ENCODE data around the gene ASTE1.
A peak's percentile ranks its signal among the peaks of the same experiment; 100 is the strongest.
"Not testable (repeated sequence)": the region's sequence is repeated elsewhere in the genome, so short reads cannot be mapped to it uniquely, and the experiment has no call there.

ASTE1 gene, protein sequence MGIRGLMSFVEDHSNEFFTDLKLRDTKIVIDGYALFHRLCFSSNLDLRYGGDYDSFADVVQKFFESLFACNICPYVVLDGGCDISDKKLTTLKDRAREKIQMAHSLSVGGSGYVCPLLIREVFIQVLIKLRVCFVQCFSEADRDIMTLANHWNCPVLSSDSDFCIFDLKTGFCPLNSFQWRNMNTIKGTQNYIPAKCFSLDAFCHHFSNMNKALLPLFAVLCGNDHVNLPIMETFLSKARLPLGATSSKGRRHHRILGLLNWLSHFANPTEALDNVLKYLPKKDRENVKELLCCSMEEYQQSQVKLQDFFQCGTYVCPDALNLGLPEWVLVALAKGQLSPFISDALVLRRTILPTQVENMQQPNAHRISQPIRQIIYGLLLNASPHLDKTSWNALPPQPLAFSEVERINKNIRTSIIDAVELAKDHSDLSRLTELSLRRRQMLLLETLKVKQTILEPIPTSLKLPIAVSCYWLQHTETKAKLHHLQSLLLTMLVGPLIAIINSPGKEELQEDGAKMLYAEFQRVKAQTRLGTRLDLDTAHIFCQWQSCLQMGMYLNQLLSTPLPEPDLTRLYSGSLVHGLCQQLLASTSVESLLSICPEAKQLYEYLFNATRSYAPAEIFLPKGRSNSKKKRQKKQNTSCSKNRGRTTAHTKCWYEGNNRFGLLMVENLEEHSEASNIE

GRCh38 chr3:131026321-131027151, at the start of gene ASTE1, which contains the start of gene NEK11:
Gene ASTE1 (minus strand): TSS chr3:131026825. CDS start chr3:131025306, 1,519 bp downstream.
Gene NEK11 (plus strand): TSS chr3:131026877. CDS start chr3:131029709, 2,832 bp downstream.
- DNase-seq (ENCODE audit: low read depth in 2 of 2) = peak; percentile 85 to 86

DNA sequence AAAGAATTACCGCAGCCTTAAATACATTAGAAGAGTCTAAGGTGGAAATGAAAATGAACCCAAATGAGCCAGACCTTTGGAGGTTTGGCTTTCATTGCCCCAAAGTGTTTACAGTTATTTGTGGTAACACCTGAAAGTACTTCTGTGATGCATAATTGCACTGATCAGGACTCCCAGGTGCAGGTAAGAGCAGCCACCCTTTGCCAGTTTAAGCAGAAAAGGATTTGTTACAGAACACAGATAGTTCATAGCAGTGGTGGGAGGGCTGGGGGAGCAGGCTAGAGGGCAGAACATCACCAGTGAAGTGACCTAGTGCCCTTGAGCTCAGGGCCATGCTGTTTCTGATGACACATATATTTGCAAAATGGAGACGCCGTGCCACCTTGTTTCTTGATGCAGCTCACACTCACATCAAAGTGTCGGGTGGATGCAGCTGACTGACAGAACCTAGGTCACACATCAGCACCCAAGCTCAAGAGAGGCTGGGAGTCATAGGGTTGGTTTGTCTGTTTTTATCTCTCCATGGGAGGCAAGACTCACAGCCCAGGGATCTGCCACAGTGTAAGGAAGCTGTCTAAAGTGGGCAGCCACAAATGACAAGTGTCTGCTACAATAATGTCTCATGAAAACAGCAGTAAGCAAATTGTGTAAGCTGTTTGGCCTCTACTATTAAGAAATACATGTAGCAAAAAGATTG, 49.2 kb upstream of the ASTE1 start:
- DNase-seq (ENCODE audit: low read depth in 2 of 2) = no peak

DNA sequence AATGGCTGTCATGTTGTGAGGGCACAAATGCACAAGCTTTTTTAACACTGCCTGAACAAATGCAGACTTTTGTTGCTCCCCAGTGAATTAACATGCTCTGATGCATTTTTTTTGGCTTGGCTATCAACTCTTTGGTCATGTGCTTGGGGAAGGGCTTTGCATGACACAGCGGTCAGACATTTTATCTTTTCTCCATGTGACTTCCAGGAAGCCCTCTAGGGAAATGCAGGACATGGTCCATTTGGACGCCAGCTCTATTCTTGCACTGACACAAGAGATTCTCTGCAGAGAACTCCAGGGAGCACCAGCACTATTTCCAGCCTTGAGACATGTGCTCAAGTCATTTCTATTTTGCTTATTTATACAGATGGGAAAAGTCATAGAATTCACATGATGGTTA, 46.2 kb upstream of the ASTE1 start:
- DNase-seq (ENCODE audit: low read depth in 2 of 2) = no peak

DNA sequence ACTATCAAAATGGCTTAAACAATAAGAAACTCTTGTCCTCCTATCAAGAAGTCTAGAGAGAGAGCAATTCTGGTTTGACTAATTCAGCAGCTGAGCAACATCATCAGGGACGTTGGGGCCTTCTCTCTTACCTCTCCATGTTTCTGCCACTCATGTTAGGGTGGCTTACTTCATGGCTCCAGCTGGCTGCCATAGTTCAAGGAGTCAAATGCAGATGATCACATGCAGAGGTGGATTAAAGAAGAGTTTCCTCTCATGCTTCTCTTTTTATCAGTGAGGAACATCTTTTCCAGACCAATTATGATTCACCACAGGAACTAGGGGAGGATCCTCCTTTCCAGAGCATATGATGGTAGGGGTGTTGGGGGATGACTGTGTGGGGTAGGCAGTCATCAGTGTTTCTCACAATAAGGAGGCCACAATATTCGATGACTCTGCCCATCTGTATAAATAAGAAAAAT, 45.5 kb upstream of the ASTE1 start:
- DNase-seq (ENCODE audit: low read depth in 2 of 2) = no peak

DNA sequence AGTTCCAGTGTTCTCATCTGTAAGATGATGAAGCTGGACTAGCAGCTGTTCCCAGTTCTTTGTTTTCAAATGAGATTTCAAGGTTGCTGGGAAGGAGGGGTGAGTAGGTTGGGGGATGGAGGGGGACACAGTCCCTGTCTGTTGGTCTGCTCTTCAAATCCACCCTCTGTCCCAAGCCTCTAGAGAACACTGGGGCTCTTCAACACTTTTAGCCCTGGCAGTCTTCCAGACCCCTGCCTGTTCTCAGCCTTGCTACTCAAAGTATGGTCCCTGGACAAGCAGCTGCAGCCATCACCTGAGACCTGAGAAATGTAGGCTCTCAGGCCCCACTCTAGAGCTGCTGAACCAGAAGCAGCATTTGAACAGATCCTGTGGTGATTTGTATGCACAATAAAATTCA, 41.4 kb upstream of the ASTE1 start:
- no peak for DNase-seq (ENCODE audit: low read depth in 2 of 2)

- DNase-seq (ENCODE audit: low read depth in 2 of 2) = no peak
Measured at GRCh38 chr3:131053043-131053859, 26.6 kb upstream of the ASTE1 start.

DNA sequence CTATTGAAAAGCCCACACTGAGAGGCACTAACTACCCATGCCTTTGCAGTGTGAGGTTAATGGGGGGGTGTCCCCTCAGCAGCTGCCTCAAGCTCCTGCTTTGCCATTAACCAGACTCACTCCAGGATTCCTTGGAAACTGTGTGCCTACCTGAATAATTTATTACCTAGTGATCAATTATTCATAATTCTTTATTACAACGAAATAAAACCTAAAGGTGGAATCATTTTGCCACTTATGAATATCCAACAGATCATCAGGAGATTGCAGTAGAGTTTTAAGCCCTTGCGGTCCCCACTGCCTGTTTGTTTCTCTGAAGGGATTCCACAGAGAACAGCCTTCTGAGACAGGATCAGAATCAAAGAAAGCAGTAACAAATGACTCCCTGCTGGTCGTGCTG, 23.4 kb upstream of the ASTE1 start:
- DNase-seq (ENCODE audit: low read depth in 2 of 2) = no peak

- no peak for DNase-seq (ENCODE audit: low read depth in 2 of 2)
Measured at GRCh38 chr3:131048030-131048429, 21.4 kb upstream of the ASTE1 start.

DNA sequence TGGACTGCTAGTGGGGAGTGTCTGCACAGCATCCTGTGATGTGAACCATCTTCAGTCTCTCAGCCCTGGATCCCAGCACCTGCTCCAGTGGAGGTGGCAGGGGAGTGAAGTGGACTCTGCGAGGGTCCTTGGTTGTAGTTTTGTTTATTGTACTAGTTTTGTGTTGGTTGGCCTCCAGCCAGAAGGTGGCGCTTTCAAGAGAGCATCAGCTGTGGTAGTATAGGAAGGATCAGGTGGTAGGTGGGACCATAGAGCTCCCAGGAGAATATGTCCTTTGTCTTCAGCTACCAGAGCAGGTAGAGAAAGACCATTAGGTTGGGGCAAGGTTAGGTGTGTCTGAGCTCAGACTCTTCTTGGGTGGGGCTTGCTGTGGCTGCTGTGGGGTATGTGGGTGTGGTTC, 21.0 kb upstream of the ASTE1 start:
- DNase-seq (ENCODE audit: low read depth in 2 of 2) = no peak

DNA sequence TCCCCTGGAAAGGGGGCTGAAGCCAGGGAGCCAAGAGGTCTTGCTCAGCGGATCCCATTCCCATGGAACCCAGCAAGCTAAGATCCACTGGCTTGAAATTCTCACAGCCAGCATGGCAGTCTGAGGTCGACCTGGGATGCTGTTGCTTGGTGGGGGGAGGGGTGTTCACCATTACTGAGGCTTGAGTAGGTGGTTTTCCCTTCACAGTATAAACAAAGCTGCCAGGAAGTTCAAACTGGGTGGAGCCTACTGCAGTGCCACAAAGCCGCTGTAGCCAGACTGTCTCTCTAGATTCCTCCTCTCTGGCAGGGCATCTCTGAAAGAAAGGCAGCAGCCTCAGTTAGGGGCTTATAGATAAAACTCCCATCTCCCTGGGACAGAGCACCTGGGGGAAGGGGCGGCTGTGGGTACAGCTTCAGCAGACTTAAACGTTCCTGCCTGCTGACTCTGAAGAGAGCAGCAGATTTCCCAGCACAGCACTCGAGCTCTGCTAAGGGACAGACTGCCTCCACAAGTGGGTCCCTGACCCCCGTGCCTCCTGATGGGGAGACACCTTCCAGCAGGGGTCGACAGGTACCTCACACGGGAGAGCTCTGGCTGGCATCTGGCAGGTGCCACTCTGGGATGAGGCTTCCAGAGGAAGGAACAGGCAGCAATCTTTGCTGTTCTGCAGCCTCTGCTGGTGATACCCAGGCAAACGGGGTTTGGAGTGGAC, 15.8 kb upstream of the ASTE1 start:
- not testable (repeated sequence) for DNase-seq (ENCODE audit: low read depth in 2 of 2)

DNA sequence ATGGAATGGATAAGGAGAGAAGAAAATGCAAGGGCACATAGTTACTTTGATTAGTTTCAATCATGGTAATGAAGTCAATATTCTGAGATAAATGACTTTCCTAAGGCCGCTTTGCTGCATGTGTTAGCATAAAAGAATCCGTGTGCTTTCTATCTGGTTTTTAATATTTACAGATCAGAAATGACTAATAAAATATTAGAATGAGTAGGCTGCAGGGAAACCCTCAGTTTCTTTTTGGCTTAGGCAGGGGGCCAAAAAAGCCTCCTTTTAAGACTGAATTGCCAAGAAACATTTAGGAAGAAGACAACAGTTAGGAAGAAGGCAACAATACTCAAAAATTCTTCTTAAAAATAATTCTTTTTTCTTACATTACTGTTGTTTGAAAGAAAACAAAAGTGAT, 11.7 kb upstream of the ASTE1 start:
- DNase-seq (ENCODE audit: low read depth in 2 of 2) = no peak

- no peak for DNase-seq (ENCODE audit: low read depth in 2 of 2)
Measured at GRCh38 chr3:131036986-131037385, 10.4 kb upstream of the ASTE1 start.

- no peak for DNase-seq (ENCODE audit: low read depth in 2 of 2)
Measured at GRCh38 chr3:131036200-131036816, 9.7 kb upstream of the ASTE1 start.

DNA sequence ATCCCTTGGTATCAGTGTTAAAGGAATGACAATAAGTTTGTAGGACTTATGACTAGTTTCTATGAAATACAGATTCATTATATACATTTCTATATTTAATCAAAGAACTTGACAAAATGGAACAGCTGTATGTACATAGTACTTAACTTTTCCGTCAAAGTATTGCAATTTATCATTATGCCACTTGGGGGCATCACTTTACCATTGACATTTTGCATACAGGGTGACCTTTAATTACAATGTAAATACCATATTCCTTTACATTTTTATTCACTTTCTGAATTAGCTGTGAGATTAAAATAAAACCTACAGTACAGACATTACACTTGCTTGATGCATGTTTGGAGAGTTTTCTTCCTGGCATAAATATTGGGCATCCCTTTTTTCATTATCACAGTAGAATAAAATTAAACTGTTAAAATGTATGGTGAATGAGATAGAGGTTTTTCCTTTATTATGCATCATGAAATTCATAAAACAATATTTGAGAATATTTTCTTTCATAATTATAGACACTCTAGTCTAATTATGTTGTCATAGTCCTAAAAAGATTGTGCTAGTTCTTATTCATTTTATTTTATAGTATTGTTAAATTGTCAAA, 7.0 kb upstream of the ASTE1 start:
- DNase-seq (ENCODE audit: low read depth in 2 of 2) = no peak

GRCh38 chr3:131031660-131032059, 5.0 kb upstream of the ASTE1 start:
- no peak for DNase-seq (ENCODE audit: low read depth in 2 of 2)

DNA sequence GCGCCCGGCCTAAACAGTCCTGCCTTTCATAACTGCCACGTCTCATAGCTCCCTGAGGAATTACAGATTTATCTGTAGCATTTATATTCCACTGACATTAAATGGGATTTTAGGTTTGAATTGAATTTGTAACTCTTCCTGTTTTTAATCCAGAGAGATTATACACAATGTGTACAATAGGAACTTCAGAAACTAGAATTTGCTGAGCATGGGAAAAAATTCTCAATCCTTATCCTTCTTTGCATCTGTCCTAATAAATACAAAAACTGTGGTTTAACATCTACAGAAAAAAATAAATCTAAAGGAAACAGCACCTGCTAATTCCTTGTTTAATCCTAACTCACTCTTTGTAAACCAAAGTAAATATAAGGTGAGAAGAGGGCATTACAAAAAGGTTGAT, 2.2 kb upstream of the ASTE1 start:
- DNase-seq (ENCODE audit: low read depth in 2 of 2) = no peak

DNA sequence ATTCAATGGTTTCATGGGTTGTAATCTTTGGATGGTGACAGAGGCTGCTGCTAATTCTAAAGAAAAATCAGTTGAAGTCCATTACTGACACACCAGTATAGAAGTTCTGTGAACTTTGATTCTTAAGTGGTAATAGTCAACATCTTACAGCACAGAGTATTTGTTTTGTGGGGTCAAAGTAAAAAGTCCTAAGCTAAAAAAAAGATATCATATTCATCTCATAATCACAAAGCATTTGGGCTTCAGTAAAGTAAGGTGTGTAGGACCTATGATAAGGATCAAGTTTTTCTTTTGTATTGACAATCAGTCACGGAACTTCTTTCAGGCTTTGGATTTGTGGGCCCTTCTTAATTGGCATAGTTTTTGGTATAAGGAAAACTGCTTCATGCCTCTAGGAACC, 1.1 kb downstream of the ASTE1 start:
- no peak for DNase-seq (ENCODE audit: low read depth in 2 of 2)

DNA sequence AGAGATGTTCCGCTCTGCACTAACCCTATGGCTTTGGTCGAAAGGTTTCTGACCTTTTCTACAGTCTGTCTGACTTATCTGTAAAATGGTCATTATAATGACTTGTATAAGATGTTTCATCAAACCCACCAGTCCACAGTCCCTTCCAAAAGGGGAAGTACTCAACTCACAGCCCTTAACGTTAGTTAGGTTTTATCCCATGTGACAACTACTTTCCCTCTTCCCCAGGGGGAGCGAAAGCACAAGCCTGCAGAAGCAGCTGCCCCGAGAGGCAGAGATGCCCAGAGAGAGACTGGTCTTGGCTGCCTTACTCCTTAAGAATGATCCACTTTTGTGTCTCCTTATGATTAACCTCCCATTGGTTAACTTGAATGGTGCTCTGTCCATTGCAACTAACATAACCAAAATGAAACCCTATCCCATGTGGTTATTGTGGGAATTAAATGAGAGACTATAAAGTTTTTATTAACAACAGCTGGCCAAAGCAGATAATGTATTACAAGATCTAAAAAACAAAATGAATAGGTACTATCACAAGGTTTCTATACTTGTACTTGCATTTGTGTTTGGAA, 6.4 kb downstream of the ASTE1 start:
- no peak for DNase-seq (ENCODE audit: low read depth in 2 of 2)

DNA sequence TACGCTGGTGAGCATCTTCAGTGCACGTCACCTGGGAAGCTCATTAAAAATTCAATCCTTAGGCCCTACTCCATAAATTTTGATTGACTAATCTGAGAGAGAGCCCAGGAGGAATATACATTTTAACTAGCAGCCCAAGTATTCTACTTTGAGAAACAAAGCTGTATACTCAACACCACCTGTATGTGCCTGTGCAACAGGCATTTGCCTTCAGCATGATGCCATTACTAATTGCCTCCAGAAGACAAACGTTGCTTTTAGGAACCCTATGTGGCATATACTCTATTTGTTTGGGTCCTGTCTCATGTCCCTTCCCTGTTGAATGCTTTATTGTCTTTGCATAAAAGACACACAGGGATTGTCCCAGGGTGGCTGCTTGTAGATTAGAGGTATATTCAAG, 7.7 kb downstream of the ASTE1 start:
- no peak for DNase-seq (ENCODE audit: low read depth in 2 of 2)
